Measurements from ENCODE around the gene FBXO27.
"Not testable (repeated sequence)": the region's sequence is repeated elsewhere in the genome, so short reads cannot be mapped to it uniquely, and the experiment has no call there.

The FBXO27 gene, protein sequence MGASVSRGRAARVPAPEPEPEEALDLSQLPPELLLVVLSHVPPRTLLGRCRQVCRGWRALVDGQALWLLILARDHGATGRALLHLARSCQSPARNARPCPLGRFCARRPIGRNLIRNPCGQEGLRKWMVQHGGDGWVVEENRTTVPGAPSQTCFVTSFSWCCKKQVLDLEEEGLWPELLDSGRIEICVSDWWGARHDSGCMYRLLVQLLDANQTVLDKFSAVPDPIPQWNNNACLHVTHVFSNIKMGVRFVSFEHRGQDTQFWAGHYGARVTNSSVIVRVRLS

DNA sequence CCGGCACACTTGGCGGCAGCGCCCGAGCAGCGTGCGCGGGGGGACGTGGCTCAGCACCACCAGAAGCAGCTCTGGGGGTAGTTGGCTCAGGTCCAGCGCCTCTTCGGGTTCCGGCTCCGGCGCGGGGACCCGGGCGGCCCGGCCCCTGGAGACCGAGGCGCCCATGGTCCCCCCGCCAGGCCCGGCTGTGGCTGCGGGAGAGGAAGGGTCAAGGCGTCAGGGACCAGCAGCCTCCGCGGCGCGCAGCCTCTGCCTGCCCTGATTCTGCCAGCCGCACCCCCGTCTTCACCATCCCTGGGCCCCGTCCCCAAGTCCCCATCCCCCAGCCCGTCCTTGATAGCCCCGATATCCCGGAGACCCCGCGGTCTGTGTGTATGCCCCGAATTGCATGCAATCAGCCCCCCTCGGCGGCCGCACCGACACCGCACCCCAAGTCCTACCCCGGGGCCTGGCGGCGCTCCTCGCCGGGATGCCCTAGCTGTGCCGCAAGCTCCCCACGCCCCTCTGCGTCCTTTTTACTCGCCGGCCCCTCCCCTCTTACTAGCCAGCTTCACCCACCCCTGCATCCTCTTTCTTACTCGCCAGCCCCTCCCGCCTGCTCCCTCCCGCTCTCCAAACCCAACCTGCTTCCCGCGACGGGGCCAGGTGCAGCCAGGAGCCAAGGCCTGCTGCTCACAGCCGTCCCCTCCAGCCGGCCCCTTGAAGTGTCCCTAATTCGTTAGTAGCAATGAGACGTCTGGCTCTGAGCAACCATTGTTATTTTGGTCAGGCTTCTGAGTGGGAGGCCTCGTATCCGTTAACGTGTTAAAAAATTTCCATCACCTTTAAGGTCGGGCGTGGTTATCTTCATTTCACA lies at the start of gene FBXO27:
Gene FBXO27 (minus strand): TSS at position 487 of the 856 bp plus-strand sequence. CDS start 322 bp downstream, at position 165.
- H3K27ac Mint-ChIP-seq = no peak within 1 kb of the TSS
- no peaks in the 10 kb centered on the region for H3K36me3 Mint-ChIP-seq (ENCODE audit: low read depth)
- H3K4me1 Mint-ChIP-seq = peaks cover 13% of the 10 kb centered on the region
- peaks cover 2% of the 10 kb centered on the region for H3K27me3 Mint-ChIP-seq
- H3K9me3 Mint-ChIP-seq = no peaks in the 10 kb centered on the region
- ATAC-seq (no peak), DNase-seq (peak; percentile 11)
- H3K4me3 Mint-ChIP-seq = peak within 1 kb of the TSS; percentile 63

DNA sequence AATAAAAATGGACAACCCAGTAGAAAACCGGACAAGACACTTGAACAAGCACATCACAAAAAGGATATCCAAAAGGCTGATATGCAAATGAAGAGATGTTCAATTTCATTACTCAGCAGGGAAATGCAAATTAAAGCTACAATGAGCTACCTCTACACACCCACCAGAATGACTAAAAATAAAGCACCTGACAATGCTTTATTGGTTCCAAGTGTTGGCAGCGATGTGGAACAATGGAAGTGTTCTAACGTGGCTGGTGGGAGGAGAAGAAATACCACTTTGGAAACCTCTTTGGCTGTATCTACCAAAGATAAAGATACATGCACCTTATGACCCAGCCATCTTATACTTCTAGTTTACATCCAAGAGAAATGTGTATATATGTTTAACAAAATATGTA lies 48.1 kb upstream of the FBXO27 start:
- Mint-ChIP-seq H3K4me3 (no peak overlapping the region), H3K27me3 (peaks cover 26% of the 10 kb centered on the region), H3K36me3 (ENCODE audit: low read depth) (no peaks in the 10 kb centered on the region), H3K27ac (no peak overlapping the region), H3K4me1 (peaks cover 11% of the 10 kb centered on the region), H3K9me3 (no peaks in the 10 kb centered on the region)
- ATAC-seq (no peak), DNase-seq (no peak)

DNA sequence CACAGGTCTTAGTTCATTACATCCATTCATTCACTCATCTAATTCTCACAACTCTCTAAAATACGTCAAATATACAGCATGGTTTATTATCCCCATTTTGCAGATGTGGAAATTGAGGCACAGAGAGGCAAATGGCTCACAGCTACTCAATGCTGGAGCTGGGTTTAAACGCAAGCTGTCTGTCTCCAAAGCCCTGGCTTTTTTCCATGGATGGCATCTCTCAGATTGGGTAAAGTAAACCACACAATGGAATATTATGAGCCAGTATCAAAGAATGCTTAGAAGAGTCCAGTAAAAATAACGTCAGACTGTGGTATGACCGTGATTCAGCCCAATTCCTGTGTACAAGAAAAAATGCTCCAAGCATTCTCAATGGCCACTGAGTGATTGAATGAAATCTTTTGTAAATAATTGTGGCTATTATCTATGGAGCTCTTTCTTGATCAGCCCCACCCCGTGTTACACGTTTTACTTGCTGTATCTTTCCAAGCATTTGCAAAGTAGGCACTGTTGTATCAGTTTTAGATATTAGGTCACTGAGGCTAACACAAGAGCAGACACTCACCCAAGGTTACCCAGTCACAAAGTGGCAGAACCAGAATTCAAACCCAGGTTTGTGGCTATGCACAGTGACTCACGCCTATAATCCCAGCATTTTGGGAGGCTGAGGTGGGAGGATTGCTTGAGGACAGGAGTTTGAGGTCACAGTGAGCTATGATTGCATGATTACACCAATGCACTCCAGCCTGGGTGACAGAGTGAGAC lies 46.3 kb upstream of the FBXO27 start:
- DNase-seq = no peak
- no peak for ATAC-seq
- Mint-ChIP-seq H3K4me3 (no peak overlapping the region), H3K27me3 (peaks cover 14% of the 10 kb centered on the region), H3K4me1 (peaks cover 12% of the 10 kb centered on the region), H3K9me3 (no peaks in the 10 kb centered on the region), H3K36me3 (ENCODE audit: low read depth) (no peaks in the 10 kb centered on the region), H3K27ac (no peak overlapping the region)

DNA sequence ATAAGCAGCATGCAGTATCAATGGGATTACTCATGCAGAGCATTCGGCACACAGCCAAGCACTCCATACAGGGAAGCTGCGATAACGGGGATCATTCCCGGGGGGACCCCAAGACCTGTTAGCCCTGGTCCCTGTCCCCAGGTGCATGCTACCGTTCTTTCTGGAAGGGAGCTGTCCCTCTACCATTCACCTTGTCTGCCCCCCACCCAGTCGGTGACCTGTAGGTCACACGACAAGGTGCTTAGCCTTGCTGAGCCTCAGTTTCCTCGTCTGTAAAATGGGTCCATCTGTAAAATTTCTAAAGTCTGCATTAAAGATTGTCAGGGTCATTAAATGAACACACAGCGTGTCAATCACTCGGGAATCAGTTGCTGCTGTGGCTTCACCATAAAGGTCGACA lies 45.0 kb upstream of the FBXO27 start:
- Mint-ChIP-seq H3K27ac (no peak overlapping the region), H3K9me3 (no peaks in the 10 kb centered on the region), H3K4me1 (peaks cover 16% of the 10 kb centered on the region), H3K27me3 (peaks cover 2% of the 10 kb centered on the region), H3K4me3 (no peak overlapping the region), H3K36me3 (ENCODE audit: low read depth) (no peaks in the 10 kb centered on the region)
- DNase-seq = no peak
- no peak for ATAC-seq

DNA sequence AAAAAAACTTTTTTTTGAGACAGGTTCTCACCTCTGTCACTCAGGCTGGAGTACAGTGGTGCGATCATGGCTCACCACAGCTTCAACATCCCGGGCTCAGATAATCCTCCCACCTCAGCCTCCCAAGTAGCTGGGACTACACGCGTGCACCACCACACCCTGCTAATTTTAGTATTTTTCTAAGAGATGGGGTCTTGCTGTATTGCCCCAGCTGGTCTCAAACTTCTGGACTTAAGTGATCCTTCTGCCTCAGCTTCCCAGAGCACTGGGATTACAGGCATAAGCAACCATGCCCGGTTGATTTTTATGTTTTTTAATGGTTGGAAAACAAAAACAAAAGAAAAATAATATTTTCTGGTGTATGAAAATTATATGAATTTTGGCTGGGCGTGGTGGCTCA lies 42.6 kb upstream of the FBXO27 start:
- H3K4me3 Mint-ChIP-seq = no peak overlapping the region
- no peaks in the 10 kb centered on the region for H3K36me3 Mint-ChIP-seq (ENCODE audit: low read depth)
- H3K27me3 Mint-ChIP-seq = no peaks in the 10 kb centered on the region
- DNase-seq (no peak), ATAC-seq (no peak)
- peaks cover 17% of the 10 kb centered on the region for H3K4me1 Mint-ChIP-seq
- H3K9me3 Mint-ChIP-seq = no peaks in the 10 kb centered on the region
- H3K27ac Mint-ChIP-seq = no peak overlapping the region

DNA sequence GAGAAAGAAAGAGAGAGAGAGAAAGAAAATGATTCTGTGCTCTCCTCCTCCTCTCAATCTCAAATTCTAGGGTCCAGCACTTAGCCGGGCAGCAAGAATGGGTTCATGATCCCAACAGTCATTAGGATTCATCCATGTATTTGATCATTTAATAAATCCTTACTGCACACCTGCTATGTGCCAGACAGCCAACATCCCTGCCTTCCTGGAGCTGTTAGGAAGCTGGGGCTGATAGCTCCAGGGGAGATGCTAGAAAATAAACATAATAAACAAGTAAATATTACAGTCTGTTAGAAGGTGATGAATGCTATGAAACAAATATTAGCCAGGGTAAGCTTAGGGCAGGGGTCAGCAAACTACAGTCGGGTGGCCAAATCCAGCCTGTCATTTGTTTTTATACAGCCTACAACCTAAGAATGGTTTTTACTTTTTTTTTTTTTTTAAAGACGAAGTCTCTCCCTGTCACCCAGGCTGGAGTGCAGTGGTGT lies 41.9 kb upstream of the FBXO27 start:
- Mint-ChIP-seq H3K4me3 (no peak overlapping the region), H3K27ac (peak overlapping the region; percentile 90), H3K9me3 (no peaks in the 10 kb centered on the region), H3K36me3 (ENCODE audit: low read depth) (no peaks in the 10 kb centered on the region), H3K27me3 (no peaks in the 10 kb centered on the region), H3K4me1 (peaks cover 17% of the 10 kb centered on the region)
- DNase-seq (no peak), ATAC-seq (no peak)

DNA sequence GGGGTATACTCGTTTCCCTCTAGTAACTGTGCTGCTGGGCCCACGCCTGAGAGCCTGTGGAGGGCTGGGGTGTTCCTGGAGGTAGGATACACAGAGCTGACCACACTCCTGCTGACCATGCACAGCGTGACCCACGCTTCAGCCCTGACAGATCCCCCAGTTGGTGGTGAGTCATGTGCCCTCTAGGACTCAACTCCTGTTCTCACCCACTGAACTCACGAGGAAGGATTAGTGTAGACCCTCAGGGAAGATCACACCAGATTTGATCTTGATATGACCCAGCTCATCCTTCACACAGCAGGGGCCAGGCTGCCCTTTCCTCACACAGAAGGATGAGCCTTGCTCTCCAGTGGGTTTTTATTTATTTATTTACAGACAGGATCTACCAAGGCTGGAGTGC lies 38.5 kb upstream of the FBXO27 start:
- peaks cover 19% of the 10 kb centered on the region for H3K4me1 Mint-ChIP-seq
- no peak overlapping the region for H3K4me3 Mint-ChIP-seq
- ATAC-seq (no peak), DNase-seq (no peak)
- H3K27ac Mint-ChIP-seq = no peak overlapping the region
- peaks cover 4% of the 10 kb centered on the region for H3K27me3 Mint-ChIP-seq
- peaks cover 2% of the 10 kb centered on the region for H3K36me3 Mint-ChIP-seq (ENCODE audit: low read depth)
- H3K9me3 Mint-ChIP-seq = no peaks in the 10 kb centered on the region

DNA sequence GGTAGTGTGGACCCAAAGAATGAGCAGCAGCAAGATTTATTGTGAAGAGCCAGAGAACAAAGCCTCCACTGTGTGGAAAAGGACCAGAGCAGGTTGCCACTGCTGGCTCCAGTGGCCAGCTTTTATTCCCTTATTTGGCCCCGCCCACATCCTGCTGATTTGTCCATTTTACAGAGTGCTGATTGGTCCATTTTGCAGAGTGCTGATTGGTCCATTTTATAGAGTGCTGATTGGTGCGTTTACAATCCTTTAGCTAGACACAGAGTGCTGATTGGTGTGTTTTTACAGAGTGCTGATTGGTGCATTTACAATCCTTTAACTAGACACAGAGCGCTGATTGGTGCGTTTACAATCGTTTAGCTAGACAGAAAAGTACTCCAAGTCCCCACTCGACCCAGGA lies 35.9 kb upstream of the FBXO27 start:
- DNase-seq; H3K4me3 Mint-ChIP-seq; H3K27ac Mint-ChIP-seq; H3K27me3 Mint-ChIP-seq; H3K9me3 Mint-ChIP-seq; ATAC-seq; H3K36me3 Mint-ChIP-seq (ENCODE audit: low read depth): not testable (repeated sequence)
- peaks cover 11% of the 10 kb centered on the region for H3K4me1 Mint-ChIP-seq

DNA sequence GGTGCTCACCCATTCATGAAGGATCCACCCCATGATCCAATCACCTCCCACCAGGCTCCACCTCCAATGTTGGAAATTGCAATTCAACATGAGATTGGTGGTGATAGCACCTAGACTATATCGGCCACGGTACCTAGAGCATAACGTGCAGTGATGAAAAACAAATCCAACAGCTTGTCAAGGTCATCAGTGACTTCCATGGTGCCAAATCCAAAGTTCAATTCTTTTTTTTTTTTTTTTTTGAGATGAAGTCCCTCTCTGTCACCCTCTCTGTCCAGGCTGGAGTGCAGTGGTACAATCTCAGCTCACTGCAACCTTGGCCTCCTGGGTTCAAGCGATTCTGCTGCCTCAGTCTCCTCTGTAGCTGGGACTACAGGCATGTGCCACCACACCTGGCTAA lies 34.8 kb upstream of the FBXO27 start:
- DNase-seq (no peak), ATAC-seq (no peak)
- Mint-ChIP-seq H3K36me3 (ENCODE audit: low read depth) (peaks cover 2% of the 10 kb centered on the region), H3K27me3 (peaks cover 4% of the 10 kb centered on the region), H3K9me3 (no peaks in the 10 kb centered on the region), H3K4me1 (peaks cover 1% of the 10 kb centered on the region), H3K27ac (no peak overlapping the region), H3K4me3 (no peak overlapping the region)

DNA sequence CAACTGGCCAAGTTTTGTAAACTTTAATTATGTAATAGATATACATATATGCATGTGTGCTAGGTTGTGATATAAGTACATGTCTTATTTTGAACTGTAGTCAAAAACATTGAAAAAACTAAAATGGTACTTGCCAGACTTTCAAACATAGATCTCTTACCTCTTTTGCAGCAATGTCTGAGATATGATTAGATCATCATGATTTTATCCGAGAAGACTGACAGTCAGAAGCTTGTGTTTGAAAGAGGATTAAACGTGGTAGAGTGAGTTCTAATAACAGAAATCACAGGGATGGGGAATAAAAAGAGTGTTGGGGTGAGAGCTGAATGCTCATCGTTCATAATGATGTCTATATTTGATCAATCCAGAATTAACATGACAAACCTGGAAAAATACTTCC lies 33.6 kb upstream of the FBXO27 start:
- peaks cover 5% of the 10 kb centered on the region for H3K4me1 Mint-ChIP-seq
- H3K36me3 Mint-ChIP-seq (ENCODE audit: low read depth) = peaks cover 2% of the 10 kb centered on the region
- no peak overlapping the region for H3K27ac Mint-ChIP-seq
- no peak overlapping the region for H3K4me3 Mint-ChIP-seq
- peaks cover 4% of the 10 kb centered on the region for H3K27me3 Mint-ChIP-seq
- H3K9me3 Mint-ChIP-seq = no peaks in the 10 kb centered on the region
- no peak for DNase-seq
- no peak for ATAC-seq

DNA sequence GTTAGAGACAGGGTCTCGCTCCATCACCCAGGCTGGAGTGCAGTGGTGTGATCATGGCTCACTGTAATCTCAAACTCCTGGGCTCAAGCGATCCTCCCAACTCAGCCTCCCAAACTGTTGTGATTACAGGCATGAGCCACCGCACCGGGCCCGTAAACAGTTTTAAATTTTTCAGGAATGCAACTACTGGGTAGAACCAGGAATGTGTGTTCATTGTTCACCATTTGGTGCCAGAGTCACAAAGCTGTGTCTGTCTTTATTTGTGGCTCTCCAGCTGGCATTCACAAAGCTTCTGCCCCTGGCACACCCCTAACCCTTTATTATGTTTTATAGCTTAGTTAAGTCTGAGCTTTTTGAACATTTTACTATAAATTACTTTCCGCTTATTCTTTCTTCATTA lies 32.1 kb upstream of the FBXO27 start:
- Mint-ChIP-seq H3K36me3 (ENCODE audit: low read depth) (peaks cover 2% of the 10 kb centered on the region), H3K9me3 (no peaks in the 10 kb centered on the region), H3K27ac (no peak overlapping the region), H3K27me3 (peaks cover 4% of the 10 kb centered on the region), H3K4me1 (peaks cover 5% of the 10 kb centered on the region), H3K4me3 (no peak overlapping the region)
- no peak for DNase-seq
- no peak for ATAC-seq

DNA sequence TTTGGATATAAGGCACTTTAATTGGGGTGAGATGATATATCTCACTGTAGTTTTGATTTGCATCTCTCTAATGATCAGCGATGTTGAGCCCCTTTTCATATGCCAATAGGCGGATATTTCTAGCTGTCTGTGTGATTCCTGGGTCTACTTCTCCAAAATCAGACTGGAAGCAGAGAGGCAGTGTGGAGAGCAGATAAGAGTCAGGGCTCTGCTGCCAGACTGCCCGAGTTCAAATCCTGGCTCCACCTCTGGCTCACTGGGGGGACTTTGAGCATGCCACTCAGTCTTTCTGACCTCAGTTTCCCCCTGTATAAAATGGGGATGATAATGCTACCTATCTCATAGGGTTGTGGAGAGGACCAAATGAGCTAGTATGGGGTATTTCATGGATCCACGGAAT lies 27.8 kb upstream of the FBXO27 start:
- no peak overlapping the region for H3K27ac Mint-ChIP-seq
- H3K36me3 Mint-ChIP-seq (ENCODE audit: low read depth) = no peaks in the 10 kb centered on the region
- DNase-seq (no peak), ATAC-seq (no peak)
- no peaks in the 10 kb centered on the region for H3K9me3 Mint-ChIP-seq
- H3K27me3 Mint-ChIP-seq = no peaks in the 10 kb centered on the region
- peaks cover 4% of the 10 kb centered on the region for H3K4me1 Mint-ChIP-seq
- H3K4me3 Mint-ChIP-seq = no peak overlapping the region

DNA sequence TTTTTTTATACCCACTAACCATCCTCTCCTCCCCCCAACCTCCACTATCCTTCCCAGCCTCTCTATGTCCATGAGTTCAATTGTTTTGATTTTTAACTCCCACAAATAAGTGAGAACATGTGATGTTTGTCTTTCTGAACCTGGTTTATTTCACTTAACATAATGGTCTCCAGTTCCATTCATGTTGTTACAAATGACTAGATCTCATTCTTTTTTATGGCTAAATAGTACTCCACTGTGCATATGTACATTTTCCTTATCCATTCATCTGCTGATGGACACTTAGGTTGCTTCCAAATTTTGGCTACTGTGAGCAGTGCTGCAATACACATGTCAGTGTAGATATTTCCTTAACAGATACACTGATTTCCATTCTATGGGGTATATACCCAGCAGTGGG lies 27.0 kb upstream of the FBXO27 start:
- ATAC-seq = no peak
- no peaks in the 10 kb centered on the region for H3K36me3 Mint-ChIP-seq (ENCODE audit: low read depth)
- H3K4me3 Mint-ChIP-seq = no peak overlapping the region
- no peak overlapping the region for H3K27ac Mint-ChIP-seq
- no peak for DNase-seq
- no peaks in the 10 kb centered on the region for H3K9me3 Mint-ChIP-seq
- peaks cover 4% of the 10 kb centered on the region for H3K4me1 Mint-ChIP-seq
- no peaks in the 10 kb centered on the region for H3K27me3 Mint-ChIP-seq

DNA sequence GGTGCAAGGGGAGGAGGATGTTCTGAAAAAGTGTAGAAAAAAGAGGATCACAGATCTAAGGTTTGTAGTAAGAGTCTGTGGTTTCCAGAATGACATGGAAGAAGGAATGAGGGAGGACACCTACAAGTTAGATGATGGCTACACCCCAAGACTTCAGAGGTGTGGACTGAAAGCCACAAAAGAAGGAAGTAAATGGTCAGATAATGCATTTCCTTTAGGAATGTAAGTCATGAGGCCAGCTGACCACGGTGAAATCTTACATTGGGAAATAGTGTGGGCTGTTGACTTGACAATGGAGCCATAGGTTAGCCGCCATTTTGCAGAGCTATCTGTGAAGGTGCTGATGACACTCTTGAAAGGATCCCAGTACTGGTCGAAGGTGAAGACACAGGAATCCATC lies 25.3 kb upstream of the FBXO27 start:
- ATAC-seq = no peak
- DNase-seq = no peak
- Mint-ChIP-seq H3K36me3 (ENCODE audit: low read depth) (no peaks in the 10 kb centered on the region), H3K9me3 (no peaks in the 10 kb centered on the region), H3K4me3 (no peak overlapping the region), H3K27ac (no peak overlapping the region), H3K4me1 (peaks cover 4% of the 10 kb centered on the region), H3K27me3 (no peaks in the 10 kb centered on the region)

DNA sequence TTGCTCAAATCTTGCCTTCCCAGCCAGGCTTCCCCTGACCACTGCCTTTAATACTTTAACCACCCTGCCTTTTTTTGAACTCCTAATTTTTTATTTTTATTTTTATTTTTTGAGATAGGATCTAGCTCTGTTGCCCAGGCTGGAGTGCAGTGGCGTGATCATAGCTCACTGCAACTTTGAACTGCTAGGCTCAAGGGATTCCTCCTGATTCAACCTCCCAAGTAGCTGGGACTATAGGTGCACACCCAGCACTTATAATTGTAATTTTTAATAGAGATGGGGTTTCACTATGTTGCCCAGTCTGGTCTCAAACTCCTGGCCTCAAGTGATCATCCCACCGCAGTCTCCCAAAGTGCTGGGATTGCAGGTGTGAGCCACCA lies 21.7 kb upstream of the FBXO27 start:
- no peak overlapping the region for H3K4me3 Mint-ChIP-seq
- H3K4me1 Mint-ChIP-seq = no peaks in the 10 kb centered on the region
- no peaks in the 10 kb centered on the region for H3K27me3 Mint-ChIP-seq
- DNase-seq (no peak), ATAC-seq (no peak)
- no peaks in the 10 kb centered on the region for H3K9me3 Mint-ChIP-seq
- H3K27ac Mint-ChIP-seq = no peak overlapping the region
- H3K36me3 Mint-ChIP-seq (ENCODE audit: low read depth) = no peaks in the 10 kb centered on the region
